MM.1S (cell line): ENCODE measurements around the gene PI4K2A.
"Not testable (repeated sequence)": the region's sequence is repeated elsewhere in the genome, so short reads cannot be mapped to it uniquely, and the experiment has no call there.

ENCODE experiments used
- CTCF ChIP-seq: fragments of 300-600 bp; sonication (generic); IDR thresholded peaks from 2 replicates; pipeline ENCODE4 v1.5.1; 2016; ENCODE audit warnings: antibody characterized with exemption, low read length, mixed read lengths
- EZH2phosphoT487 ChIP-seq: fragments of 300-600 bp; sonication (generic); IDR thresholded peaks from 2 replicates; pipeline ENCODE4 v1.6.1; 2018; ENCODE audit warnings: antibody characterized with exemption, low read length

- not testable (repeated sequence) for TF ChIP-seq CTCF, EZH2phosphoT487
Measured at GRCh38 chr10:97698072-97698655, 57.7 kb downstream of the PI4K2A start.
